Gastrocnemius medialis (tissue), 4 donors: ENCODE results near the gene SEC16A. TPM values are rescaled to one million over a fixed set of nuclear protein-coding genes. Genes with fewer than 3 reads are reported as not detected.

Source experiments
- ATAC-seq, 2 donors: fragments of 150-250 bp; one replicate each; pipeline ENCODE4 v1.9.1; 2016
- DNase-seq, 2 donors: peaks; one replicate each; pipeline ENCODE4 v3.0.0-alpha.2; 2019
- H3K27ac ChIP-seq, 4 donors: fragments of 200-600 bp; sonication (generic); 1 replicate in 1 of 4; 2 replicates in 3 of 4; pipeline ENCODE4 v1.5.1; 2016 to 2018; ENCODE audit warnings: mild to moderate bottlenecking in 2 of 4, moderate library complexity in 1 of 4
- H3K27me3 ChIP-seq, 3 donors: fragments of 200-600 bp; sonication (generic) in 2 of 3; 1 replicate in 1 of 3; 2 replicates in 2 of 3; pipeline versions ENCODE4 v1.5.1 to v1.6.0; 2016 to 2019; ENCODE audit warnings: mild to moderate bottlenecking in 1 of 3, moderate library complexity in 1 of 3
- H3K36me3 ChIP-seq, 2 donors: fragments of 200-600 bp; sonication (generic) in 1 of 2; one replicate each; pipeline ENCODE4 v1.5.1; 2017 to 2018
- H3K4me1 ChIP-seq, 2 donors: fragments of 200-600 bp; sonication (generic) in 1 of 2; one replicate each; pipeline ENCODE4 v1.5.1; 2016 to 2017; ENCODE audit warnings: mild to moderate bottlenecking in 2 of 2
- H3K4me3 ChIP-seq, 4 donors: fragments of 200-600 bp; sonication (generic) in 3 of 4; 1 replicate in 1 of 4; 2 replicates in 3 of 4; pipeline ENCODE4 v1.5.1; 2016 to 2019; ENCODE audit warnings: mild to moderate bottlenecking in 2 of 4
- H3K9me3 ChIP-seq, 3 donors: fragments of 200-600 bp; sonication (generic) in 2 of 3; 1 replicate in 1 of 3; 2 replicates in 2 of 3; pipeline ENCODE4 v1.5.1; 2016 to 2019
- POLR2A ChIP-seq, 2 donors: fragments of 450-650 bp; IDR thresholded peaks; one replicate each; pipeline ENCODE4 v1.6.1; 2017; ENCODE audit warnings: antibody characterized with exemption in 2 of 2, mild to moderate bottlenecking in 2 of 2, moderate library complexity in 2 of 2
- in situ Hi-C, 4 donors: fragments of 200-750 bp; cut with MboI; loops; one replicate each; pipeline versions ENCODE4 v1.15.0 to v1.8.0; 2017; ENCODE audit warnings: low sequenced_read_pairs in 4 of 4
- intact Hi-C: fragments of 100-400 bp; cut with DNase I; formaldehyde crosslinking; loops from one replicate; pipeline ENCODE4 v1.15.1; 2023; ENCODE audit warnings: low total_unique reads
- total RNA-seq, 4 donors: library from RNA; depleted of rRNA; stranded (reverse); fragments of >200 nt; gene quantifications; one replicate each; pipeline versions ENCODE4 v1.1.0 to v1.2.3, GENCODE V29; 2016
- TF ChIP-seq, protein P1 (sequence below), 5 experiments: fragments of 450-650 bp in 3 of 5; fragments of 200-600 bp in 2 of 5; sonication (generic) in 2 of 5; IDR thresholded peaks in 4 of 5; conservative IDR thresholded peaks in 1 of 5; 1 replicate in 4 of 5; 2 replicates in 1 of 5; pipeline ENCODE4 v1.5.1; 2016 to 2019; ENCODE audit warnings: antibody characterized with exemption in 5 of 5, mild to moderate bottlenecking in 3 of 5, moderate library complexity in 3 of 5

SEC16A gene
- total RNA-seq, 4 donors from 2014 or later = 23.9 to 50.4 (median 46.6) TPM

DNA sequence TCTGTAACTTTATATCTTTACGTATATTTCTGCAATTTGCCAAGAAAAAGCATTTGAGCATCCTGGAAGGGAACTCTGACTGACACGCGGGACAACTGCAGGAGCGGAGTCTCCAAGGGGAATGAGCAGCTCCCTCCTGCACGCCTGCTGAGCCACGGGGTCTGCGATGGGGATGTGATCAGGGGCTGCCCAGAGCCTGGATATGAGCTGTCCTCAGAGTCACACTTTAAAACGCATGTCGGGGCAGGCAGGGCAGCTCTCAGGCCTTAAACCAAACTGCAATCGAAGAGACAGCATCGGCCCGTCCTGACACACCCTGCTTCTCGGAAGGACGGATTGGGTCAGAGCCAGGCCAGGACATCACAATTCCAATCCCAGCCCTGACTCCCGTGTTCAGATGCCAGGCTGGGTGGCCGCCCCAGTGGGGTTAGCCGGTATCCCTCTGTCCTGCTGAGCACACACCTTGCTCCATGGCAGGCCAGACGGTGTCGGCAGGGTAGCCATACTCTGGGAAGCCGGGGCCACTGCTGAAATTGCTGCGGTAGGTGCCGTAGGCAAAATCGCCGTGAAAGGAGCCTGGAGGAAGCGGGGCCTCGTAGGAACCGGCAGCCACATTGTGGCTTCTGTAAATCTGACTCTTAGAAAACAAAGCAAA lies 17.2 kb downstream of the SEC16A start:
- in situ Hi-C loops = no loop called here
- no peak for DNase-seq
- no peak overlapping the region for H3K27ac ChIP-seq
- no peak for ATAC-seq
- H3K9me3 ChIP-seq = no peaks in the 10 kb centered on the region
- TF ChIP-seq, protein P1, sequence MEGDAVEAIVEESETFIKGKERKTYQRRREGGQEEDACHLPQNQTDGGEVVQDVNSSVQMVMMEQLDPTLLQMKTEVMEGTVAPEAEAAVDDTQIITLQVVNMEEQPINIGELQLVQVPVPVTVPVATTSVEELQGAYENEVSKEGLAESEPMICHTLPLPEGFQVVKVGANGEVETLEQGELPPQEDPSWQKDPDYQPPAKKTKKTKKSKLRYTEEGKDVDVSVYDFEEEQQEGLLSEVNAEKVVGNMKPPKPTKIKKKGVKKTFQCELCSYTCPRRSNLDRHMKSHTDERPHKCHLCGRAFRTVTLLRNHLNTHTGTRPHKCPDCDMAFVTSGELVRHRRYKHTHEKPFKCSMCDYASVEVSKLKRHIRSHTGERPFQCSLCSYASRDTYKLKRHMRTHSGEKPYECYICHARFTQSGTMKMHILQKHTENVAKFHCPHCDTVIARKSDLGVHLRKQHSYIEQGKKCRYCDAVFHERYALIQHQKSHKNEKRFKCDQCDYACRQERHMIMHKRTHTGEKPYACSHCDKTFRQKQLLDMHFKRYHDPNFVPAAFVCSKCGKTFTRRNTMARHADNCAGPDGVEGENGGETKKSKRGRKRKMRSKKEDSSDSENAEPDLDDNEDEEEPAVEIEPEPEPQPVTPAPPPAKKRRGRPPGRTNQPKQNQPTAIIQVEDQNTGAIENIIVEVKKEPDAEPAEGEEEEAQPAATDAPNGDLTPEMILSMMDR (IDR thresholded peaks at IDR 0.05 in 4 of 5, conservative IDR thresholded peaks at IDR 0.05 in 1 of 5) = no peak
- no peak for TF ChIP-seq POLR2A (IDR thresholded peaks at IDR 0.05)
- no peak overlapping the region for H3K4me3 ChIP-seq
- H3K27me3 ChIP-seq = no peaks in the 10 kb centered on the region
- no peaks in the 10 kb centered on the region for H3K4me1 ChIP-seq
- intact Hi-C loops = no loop called here
- peaks cover 4 to 94% of the 10 kb centered on the region in 2 donors for H3K36me3 ChIP-seq

DNA sequence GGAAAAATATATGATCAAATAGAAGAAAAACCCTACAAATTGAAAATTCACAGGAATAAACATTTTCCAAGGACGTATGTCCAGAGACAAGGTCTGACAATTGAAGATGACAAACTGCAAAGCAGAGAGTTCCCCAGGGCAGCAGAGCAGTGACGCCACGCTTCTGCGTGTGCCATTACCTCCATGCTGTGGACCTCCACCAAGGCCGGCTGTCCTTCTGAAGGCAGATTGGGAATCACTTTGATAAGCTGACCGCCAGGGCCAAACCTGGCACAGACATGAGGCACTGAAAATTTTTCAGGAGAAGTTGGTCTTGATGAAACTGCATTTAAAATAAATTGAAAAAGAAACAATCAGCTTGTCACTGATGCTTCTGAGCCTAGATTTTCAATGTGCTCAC lies 18.6 kb downstream of the SEC16A start:
- ATAC-seq (no peak), DNase-seq (no peak)
- TF ChIP-seq, protein P1 (IDR thresholded peaks at IDR 0.05 in 4 of 5, conservative IDR thresholded peaks at IDR 0.05 in 1 of 5) = no peak
- TF ChIP-seq POLR2A (IDR thresholded peaks at IDR 0.05) = no peak
- H3K4me1 ChIP-seq = no peaks in the 10 kb centered on the region
- peaks cover 6 to 94% of the 10 kb centered on the region in 2 donors for H3K36me3 ChIP-seq
- no peaks in the 10 kb centered on the region for H3K9me3 ChIP-seq
- no peak overlapping the region for H3K27ac ChIP-seq
- in situ Hi-C loops (no loop called here), intact Hi-C loops (no loop called here)
- no peak overlapping the region for H3K4me3 ChIP-seq
- H3K27me3 ChIP-seq = no peaks in the 10 kb centered on the region

DNA sequence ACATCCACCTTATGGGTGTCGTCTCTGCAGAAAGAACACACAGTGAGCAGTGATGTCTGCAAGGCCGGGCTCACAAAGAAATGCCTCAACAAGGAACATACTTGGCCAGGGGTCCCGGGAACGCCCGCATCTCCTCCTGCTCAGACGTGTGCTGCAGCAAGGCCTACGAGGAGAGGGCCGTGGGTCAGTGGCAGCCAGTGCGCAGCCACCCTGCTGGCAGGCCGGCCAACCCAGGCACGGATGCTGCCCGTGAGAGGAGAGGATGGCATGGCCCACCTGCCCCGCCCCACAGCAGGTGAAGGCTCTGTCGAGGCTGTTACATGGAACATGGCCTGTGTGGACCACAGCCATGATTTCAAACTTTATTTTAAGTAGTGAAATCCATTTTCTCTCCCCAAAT lies 19.3 kb downstream of the SEC16A start:
- no peak overlapping the region for H3K27ac ChIP-seq
- TF ChIP-seq POLR2A (IDR thresholded peaks at IDR 0.05) = no peak
- TF ChIP-seq, protein P1 (IDR thresholded peaks at IDR 0.05 in 4 of 5, conservative IDR thresholded peaks at IDR 0.05 in 1 of 5) = no peak
- intact Hi-C loops = loop anchor here (1.0 kb wide), 1 partner anchor 9 kb away; no protein-coding TSS in a partner anchor
- H3K9me3 ChIP-seq = no peaks in the 10 kb centered on the region
- no peak overlapping the region for H3K4me3 ChIP-seq
- DNase-seq (no peak), ATAC-seq (no peak)
- no peaks in the 10 kb centered on the region for H3K27me3 ChIP-seq
- in situ Hi-C loops = no loop called here
- no peaks in the 10 kb centered on the region for H3K4me1 ChIP-seq
- peaks cover 6 to 97% of the 10 kb centered on the region in 2 donors for H3K36me3 ChIP-seq

DNA sequence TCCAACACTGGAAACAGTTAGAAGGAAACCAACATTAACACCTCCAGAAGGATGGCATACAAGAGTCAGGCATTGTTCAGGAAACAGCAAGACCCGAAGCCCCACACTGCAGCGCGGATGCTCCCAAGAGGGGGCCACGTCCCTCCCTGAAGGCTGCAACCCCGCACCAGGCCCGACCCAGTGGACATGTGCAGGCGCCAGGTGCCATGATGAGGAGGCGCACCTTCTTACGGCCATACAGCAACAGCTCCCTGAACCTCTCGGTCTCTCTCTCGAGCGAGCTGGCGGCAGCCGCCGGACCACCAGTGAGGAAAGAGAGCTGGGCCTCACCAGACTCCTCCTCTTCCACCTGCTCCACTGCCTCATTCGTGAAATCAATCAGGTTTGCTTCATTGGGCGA lies 20.2 kb downstream of the SEC16A start:
- H3K36me3 ChIP-seq = peaks cover 6 to 100% of the 10 kb centered on the region in 2 donors
- intact Hi-C loops (loop anchor here (1.0 kb wide), 1 partner anchor 8 kb away; no protein-coding TSS in a partner anchor), in situ Hi-C loops (no loop called here)
- H3K27ac ChIP-seq = no peak overlapping the region
- DNase-seq (no peak), ATAC-seq (no peak)
- no peak overlapping the region for H3K4me3 ChIP-seq
- no peaks in the 10 kb centered on the region for H3K4me1 ChIP-seq
- no peaks in the 10 kb centered on the region for H3K27me3 ChIP-seq
- TF ChIP-seq POLR2A (IDR thresholded peaks at IDR 0.05) = no peak
- TF ChIP-seq, protein P1 (IDR thresholded peaks at IDR 0.05 in 4 of 5, conservative IDR thresholded peaks at IDR 0.05 in 1 of 5) = no peak
- no peaks in the 10 kb centered on the region for H3K9me3 ChIP-seq
